Measurements from ENCODE around the gene ALLC.

Gene ALLC

DNA sequence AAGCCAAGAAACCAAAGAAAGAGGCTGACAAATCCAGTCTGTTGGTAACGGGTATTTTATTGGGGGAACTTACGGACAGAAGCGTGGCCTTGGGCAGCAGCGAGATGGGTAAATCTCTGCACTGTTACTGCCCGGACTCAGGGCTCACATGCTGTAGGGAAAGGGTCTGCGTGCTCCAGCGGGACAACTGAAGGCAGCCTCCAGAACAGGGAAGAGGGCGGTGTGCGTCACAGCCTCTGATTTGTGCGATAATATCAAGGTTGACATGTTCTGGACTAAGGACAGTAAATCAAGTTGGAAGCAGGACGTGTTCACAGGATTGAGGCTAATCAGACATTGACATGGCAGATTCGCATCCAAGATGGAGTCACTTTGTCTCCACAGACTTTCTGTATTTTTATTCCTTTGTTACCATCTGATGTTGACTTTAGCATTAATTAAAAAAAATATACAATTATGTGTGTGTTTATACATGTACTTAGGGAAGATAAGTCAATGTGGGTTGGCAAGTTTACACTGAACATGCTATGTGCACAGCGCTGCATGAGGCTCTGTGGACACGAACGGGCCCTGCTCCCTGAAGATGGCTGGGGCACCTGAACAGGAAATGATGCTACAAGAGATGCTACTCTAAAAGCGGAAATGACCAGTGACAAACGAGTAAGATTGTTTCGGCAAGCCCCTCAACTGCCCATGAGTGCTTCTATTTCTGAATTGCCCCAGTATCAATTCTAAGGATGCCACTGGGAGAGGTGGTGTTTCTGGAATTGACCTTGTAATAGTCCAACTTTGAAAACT is 22.7 kb downstream of the ALLC start:
- no peak for DNase-seq

DNA sequence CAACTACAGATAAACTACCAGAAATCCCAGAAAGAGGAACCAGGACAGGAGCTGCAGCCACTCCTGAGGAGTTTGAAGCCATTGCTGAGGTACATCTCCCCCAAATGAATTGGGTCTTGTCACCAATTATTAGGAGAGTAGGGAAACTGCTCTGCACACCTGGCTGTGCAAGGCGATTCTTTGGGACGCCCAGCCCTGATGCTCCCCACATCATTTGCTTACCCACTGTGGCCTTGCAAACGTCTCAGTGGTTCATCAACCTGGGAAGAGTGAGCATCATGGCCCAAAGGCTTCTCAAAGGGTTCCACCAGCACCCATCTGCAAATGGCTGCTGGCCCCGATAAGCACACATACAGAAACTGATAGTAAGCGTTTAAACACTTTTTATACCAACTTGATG is 23.6 kb downstream of the ALLC start:
- no peak for DNase-seq

DNA sequence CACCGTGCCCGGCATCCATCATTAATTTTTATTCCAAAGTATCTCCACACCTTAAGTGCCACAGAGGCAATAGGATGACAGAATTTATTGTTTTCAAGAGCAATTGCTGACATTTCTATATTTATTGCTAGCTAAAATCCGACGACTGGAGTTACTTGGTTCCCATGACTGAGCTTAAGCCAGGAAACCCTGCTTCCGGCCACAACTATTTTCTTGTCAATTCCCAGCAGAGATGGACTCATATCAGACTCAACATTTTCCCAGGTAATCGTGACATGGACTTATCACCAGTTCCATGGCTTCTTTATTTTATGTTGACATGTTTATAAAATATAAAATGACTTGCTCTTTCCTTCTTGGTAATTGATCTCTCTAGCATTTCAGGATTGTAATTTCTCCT is 24.8 kb downstream of the ALLC start:
- DNase-seq: no peak

DNA sequence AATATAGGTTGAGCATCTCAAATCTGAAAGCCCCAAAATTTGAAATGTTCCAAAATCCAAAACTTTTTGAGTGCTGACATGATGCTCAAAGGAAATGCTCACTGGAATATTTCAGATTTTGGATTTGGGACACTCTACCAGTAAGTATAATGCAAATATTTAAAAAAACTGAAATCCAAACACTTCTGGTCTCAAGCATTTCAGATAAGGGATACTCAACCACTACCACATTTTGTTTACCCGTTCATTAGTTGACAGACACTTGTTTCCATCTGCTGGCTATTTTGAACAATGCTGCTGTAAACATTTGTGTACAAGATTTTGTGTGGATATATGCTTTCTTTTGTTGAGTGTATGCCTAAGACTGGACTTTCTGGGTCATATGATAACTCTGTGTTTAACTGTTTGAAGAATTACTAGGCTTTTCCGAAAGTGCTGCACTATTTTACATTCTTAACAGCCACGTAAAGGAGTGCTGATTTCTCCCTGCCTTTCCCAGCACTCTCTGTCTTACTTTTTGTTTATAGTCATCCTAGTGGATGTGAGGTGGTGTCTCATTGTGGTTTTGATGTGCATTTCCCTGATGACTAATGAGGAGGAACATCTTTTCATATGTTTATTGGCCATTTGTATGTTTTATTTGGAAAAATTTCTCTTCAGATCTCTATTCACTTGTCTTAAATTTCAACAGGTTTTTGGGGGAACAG is 25.9 kb downstream of the ALLC start:
- no peak for DNase-seq

DNA sequence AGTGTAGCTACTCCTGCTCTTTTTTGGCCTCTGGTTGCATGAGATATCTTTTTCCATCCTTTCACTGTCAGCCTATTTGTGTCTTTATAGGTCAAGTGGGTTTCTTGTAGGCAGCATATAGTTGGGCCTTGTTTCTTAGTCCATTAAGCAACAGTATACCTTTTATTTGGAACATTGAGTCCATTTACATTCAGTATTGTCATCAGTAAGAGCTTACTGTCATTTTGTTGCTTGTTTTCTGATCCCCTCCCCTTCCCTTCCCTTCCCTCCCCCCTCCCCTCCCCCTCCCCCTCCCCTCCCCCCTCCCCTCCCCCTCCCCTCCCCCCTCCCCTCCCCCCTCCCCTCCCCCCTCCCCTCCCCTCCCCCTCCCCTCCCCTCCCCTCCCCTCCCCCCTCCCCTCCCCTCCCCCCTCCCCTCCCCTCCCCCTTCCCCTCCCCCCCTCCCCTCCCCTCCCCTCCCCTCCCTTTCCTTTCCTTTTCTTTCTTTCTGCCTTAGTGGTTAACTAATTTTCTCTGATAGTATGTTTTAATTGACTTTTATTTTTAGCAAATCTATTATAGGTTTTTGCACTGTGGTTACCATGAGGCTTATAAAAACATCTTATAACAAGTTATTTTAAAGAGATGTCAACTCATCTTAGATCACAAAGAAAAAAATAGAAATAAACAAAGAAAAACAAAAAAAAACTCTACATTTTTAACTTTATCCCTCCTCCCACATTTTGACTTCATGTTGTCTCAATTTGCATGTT is 32.2 kb downstream of the ALLC start:
- no peak for DNase-seq

DNA sequence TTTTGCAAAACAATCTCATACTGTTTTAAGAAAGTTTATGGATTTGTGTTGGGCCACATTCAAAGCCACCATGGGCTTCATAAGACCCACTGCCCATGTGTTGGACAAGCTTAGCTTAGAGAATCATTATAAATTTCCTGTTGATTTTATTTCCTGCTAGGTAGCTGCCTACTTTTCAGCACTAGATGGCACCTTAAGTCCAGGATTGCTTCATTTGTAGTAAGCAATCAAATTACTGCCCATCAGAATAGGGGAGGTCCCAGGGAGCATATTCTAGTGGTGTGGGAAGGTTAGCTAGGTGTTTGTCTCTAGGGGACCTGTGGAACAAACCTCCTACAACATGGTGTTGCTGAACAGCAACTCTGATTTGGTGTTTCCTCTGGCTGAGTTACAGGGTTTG is 34.4 kb downstream of the ALLC start:
- DNase-seq: no peak

DNA sequence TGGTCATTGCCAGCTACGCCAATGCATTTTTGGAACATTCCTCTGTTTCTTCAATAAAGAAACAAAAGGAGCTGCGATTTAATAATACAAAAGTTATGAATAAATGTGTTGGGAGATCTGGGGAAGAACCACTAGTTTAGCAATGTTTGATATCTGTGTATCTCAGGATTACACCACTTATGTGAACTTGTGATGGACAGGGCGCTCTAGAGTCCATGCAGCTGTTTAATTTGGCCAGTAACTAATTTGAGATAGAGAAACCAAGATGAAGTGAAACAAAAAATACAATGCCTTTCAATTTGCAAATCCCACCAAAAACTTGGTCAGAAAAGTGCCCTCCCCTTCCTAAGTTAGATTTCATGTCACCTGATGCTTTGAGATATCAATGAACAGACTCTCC is 38.5 kb downstream of the ALLC start:
- no peak for DNase-seq

DNA sequence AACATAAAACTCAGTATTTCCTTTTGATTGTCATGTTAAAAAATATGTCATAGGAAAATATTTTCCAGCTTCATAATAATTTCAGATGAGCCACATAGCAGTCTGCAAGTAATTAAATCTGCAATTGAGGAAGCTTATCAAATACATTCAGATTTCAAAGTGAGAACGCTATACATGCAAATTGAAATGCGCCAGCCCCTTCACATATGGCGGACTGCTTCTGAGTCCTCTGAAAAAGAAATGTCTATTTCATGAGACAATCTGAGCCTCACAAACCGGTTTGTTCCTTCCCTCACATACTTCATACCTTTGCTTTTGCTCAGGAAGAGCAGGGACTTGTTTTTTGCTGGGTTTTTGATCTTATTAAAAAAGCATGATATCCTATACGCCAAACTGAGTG is 43.1 kb downstream of the ALLC start:
- DNase-seq: no peak

DNA sequence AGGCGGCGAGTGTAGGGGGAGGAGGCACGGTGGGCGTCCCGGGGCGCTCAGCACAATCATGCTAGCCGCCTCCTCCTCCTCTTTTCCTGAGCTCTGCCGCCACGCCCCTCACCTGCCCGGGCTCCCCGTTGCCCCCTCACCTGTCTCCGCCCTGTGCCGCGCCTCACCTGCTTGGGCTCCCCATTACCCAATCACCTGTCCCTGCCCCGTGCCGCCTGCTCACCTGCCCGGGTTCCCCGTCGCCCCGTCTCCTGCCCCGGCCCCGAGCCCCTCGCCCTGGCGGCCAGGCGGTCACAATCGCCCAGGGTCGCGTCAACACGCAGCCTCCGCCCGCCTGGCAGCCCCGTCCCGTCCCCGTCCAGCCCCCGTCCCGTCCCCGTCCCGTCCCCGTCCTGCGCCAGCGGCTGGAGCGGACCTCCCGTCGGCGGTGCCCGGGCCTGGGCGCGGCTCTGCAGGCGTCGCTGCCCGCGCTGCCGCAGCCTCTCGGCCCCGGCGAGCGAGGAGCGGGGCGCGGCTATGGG is 45.3 kb downstream of the ALLC start, which contains the start of gene DCDC2C:
DCDC2C (plus strand) TSS at position 340 of the 521 bp plus-strand sequence; CDS start at position 517, 177 bp downstream.
- no peak for DNase-seq

DNA sequence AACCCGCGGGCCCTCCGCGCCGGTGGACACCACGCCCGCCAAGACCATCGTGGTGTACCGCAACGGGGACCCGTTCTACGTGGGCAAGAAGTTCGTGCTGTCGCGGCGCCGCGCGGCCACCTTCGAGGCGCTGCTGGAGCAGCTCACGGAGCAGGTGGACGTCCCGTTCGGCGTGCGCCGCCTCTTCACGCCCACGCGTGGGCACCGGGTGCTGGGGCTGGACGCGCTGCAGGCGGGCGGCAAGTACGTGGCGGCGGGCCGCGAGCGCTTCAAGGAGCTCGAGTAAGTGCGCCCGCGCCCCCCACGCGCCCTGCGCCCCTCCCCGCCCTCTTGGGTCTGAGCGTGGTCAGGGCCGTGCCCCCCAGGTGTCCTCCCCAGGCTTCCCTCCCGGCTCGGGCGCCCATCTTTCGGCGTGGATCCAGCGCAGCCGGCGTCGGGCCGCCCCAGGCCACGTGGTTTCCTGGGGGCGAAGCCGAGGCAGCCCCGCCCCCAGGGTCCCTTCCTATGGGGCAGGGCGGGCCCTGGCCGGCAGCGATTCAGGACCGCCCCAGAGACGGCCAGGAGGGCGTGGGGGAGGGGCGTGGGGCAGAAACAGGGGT is 45.9 kb downstream of the ALLC start:
- DNase-seq: no peak

DNA sequence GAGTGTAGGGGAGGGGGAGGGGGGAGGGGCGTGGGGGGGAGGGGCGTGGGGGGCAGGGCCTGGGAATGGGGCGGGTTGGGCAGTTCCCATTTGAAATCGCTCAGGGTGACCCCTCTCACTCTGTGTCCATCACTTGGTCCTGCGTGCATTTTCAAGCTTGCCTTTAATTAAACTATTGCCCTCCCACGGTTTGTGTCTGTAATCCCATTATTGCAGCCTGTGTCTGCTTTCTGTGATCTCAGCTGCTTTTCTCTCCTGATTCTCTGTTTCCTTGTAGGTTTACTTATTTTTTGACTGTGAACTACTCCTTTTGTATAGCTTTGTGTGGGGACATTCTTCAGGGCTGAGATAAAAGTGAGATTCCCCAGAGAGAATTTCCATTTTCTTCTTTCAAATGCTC is 46.7 kb downstream of the ALLC start:
- DNase-seq: no peak

DNA sequence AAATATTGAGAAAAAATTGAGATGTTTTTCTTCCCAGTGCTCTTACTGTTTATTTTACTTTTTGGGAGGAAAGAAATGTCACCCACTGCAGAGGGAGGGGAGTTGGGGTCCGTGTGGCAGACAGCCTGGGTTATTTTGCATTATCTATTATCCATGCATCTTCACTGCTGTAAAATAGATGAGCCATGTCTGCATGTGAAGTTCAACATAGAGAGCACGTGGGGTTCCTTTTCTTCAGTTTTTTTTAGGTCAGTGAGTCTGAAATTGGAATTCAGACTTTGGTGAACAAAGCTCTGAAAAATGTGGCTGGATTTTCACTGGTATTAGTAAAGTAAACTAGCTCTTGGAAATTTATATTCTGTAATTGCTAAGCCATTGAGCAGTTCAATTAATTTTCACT is 47.8 kb downstream of the ALLC start:
- DNase-seq: no peak

DNA sequence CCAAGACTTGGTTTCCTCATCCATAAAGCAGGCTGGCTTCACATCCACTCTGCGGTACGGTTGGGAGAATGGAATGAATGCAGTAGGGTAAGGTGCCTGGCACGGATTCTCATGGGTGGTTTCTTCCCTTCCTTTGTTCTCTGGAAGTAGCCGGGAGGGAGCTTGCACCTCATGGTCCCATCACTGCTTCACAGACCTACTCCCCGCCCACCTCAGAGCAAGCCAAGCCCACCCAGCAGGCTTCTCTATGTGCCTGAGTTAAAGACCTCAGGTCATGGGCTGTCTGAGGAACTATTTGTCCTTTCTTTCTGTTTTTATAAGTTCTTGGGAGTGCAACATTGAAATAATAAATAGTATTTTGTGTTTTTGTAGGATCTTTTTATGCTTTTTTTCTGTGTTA is 48.9 kb downstream of the ALLC start:
- DNase-seq: no peak

DNA sequence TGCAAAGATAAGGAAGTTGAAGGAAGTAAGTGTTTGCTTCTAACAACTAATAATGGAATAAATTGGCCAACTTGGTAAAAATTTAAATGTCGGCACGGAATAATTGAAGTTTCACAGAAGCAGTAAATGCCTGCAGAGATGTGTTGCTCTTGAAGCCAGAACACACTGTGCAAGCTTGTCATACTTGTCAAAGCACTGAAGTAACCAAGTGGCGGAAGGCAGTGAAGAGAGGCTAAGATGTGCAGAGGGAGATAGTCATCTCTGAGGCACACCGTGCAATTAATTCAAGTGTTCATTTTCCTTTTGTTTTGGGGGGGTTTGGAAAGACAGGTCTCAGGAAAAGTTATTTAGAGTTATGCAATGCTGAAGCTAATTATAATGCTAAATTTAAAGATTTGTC is 50.6 kb downstream of the ALLC start:
- DNase-seq: no peak

DNA sequence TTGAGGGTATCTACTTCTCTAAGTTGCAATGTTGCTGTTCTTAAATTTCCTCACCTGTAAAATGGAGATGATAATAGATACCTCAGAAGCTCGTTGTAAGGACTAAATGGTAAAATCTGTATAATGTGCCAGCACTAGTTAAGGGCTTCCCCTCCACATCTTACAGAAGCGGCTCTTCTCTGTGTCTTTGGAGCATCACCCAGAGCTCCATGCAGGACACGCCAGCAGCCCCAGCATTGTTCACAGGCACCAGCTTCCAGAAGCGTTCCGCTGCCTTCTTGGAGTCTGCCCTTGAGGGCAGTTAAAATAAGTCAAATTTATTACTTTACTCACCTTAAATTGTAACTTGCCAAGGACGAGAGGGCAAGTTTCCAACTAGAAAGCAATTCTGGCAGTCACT is 51.2 kb downstream of the ALLC start:
- DNase-seq: no peak

DNA sequence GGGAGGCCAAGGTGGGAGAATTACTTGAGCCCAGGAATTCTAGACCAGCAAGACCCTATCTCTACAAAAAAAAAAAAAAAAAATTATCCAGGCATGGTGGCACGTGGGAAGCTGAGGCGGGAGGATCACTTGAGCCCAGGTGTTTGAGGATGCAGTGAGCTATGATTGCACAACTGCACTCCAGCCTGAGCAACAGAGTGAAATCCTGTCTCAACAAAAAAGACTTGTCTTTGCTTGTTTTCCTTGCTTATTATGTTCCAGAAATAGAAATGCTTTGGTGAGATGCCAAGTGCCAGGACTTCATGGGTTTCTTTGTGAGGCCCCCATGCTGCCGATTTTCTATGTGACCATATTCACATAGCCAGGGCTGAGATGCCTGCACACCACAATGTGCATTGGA is 54.4 kb downstream of the ALLC start:
- no peak for DNase-seq

DNA sequence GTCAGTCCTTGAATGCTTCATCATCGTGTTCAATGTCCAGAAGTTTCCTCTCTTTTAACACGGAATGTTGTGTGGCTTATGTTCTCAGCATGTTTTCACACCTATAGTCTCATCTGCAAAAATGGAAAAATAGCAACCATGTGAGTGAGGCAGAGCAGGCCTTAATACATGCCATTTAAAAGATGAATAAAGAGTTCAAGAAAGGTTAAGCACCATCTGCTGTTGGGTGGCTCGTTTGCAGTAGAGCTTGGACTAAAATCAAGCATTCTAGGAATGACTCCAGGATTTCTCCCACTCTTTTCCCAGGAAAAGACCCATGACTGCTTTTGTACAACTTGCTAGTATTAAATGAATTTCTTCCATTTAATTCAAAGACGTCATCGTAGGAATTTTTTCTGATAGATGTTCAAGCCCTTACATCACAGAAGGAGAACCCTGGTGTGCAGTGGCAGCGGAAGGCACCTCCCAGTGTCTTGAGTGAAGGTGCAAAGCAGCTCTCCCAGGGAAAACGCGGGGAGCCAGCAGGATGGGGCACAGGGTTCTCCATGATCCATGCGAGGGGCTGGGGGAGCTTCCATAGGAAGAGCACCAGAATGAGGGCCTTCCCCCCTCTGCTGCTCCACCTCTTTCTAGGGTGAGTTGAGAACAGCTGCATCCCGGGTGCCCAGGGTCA is 55.0 kb downstream of the ALLC start:
- no peak for DNase-seq

DNA sequence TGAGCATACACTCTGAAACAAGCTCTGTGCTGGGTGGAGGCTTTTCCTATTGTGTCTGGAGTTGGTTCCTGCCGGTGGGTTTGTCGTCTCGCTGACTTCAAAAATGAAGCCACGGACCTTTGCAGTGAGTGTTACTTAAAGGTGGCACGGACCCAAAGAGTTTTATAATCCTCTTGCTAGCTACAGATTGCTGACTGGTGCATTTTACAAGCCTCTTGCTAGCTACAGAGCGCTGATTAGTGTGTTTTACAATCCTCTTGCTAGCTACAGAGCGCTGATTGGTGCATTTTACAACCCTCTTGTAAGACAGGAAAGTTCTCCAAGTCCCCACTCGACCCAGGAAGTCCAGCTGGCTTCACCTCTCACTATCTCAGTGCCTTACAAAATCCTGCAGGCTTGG is 60.7 kb downstream of the ALLC start:
- no peak for DNase-seq

DNA sequence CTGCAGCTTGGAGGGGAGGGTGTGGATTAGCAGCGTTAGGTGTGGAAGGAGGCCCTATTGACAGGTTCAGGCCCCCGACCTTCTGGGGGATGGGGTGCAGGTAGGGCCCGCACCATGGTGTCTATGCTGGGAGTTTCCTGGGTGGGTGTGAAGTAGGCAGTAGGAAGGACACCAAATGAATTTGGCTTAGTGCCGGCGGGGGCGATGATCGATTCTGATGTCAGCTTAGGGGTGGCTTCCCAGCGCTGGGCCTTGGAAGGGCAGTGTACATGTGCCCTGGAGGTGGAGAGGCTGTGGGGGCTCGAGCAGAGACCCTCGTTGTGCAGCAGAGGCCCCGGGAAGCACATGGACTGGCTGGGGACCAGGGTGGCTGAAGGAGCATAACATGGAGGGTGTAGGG is 67.0 kb downstream of the ALLC start:
- DNase-seq: no peak

DNA sequence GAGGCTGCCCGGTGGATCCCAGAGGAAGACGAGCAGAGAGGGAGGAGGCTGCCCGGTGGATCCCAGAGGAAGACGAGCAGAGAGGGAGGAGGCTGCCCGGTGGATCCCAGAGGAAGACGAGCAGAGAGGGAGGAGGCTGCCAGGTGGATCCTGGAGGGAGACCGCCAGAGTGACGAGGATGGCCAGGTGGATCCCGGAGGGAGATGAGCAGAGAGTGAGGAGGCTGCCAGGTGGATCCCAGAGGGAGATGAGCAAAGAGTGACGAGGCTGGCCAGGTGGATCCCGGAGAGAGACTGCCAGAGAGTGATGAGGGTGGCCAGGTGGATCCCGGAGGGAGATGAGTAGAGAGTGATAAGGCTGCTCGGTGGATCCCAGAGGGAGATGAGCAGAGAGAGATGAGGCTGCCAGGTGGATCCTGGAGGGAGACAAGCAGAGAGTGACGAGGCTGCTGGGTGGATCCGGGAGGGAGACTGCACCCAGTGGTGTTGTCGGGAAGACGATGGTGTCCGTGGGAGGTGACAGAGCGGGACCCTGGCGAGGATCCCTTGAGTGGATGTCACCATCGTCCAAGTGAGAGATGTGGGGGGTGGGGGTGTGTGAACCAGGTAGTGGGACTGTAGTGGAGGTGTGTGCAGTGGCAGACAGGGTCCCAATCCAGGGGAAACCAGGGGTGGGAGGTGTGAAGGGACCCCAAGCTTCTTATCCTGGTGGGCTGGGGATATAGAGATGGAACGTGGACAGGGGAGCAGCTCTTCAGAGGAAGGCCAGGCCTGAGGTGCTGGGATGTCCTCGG is 67.7 kb downstream of the ALLC start:
- no peak for DNase-seq

DNA sequence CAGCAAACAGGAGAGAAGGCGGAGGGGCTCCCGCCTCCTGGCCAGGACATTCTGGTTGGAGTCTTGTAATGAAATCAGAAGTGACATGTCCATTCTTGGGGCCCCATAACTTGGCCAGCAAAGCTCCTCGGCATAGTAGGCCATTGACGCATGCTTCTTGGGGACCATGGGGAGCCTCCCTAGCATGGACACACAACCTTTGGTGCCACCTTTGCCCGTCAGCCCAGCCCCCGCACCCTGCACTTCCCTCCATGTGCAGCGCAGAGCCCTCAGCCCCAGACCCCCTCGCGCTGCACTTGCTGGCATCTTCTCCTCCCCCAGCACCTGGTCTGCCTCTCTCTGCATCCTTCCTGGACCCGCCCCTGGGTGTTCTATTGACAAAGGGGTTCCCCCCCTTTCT is 68.5 kb downstream of the ALLC start:
- no peak for DNase-seq

Measured in T-helper 2 cell (primary cell).